Mesothelial cell of epicardium (in vitro differentiated cells): ENCODE results near the gene KRTAP25-1. TPM values are rescaled to one million over a fixed set of nuclear protein-coding genes. Genes with fewer than 3 reads are reported as not detected.

Experiments
- DNase-seq, 2 experiments: peaks; one replicate each; pipeline ENCODE4 v3.0.0; 2021; ENCODE audit warnings: low spot score in 2 of 2; ENCODE audit not compliant: unreplicated experiment in 2 of 2
- H3K27ac Mint-ChIP-seq: 2 replicates; pipeline ENCODE4 v1.8.0; 2021; ENCODE audit warnings: mixed read lengths
- H3K27me3 Mint-ChIP-seq: 2 replicates; pipeline ENCODE4 v1.8.0; 2021; ENCODE audit warnings: low read depth, mixed read lengths
- H3K36me3 Mint-ChIP-seq: 2 replicates; pipeline ENCODE4 v1.8.0; 2021; ENCODE audit warnings: mixed read lengths
- H3K4me1 Mint-ChIP-seq: 2 replicates; pipeline ENCODE4 v1.8.0; 2021; ENCODE audit warnings: mixed read lengths
- H3K4me3 Mint-ChIP-seq: 2 replicates; pipeline ENCODE4 v1.8.0; 2021; ENCODE audit warnings: mild to moderate bottlenecking, moderate library complexity, mixed read lengths
- H3K9me3 Mint-ChIP-seq: 2 replicates; pipeline ENCODE4 v1.8.0; 2021; ENCODE audit warnings: mixed read lengths
- total RNA-seq: library from RNA; stranded (reverse); gene quantifications from 3 replicates; pipeline ENCODE4 v1.2.1, GENCODE V29; 2021
- TF ChIP-seq, protein P1 (sequence below): fragments of 200-600 bp; sonication (generic); IDR thresholded peaks from one replicate; pipeline ENCODE4 v1.5.0; 2021; ENCODE audit warnings: antibody characterized with exemption; ENCODE audit not compliant: unreplicated experiment

The KRTAP25-1 gene
- total RNA-seq, 1 donor from 2014 or later = not detected

GRCh38 chr21:30248844-30249243 is 40.5 kb downstream of the KRTAP25-1 start:
- H3K4me1 Mint-ChIP-seq = no peaks in the 10 kb centered on the region
- no peak overlapping the region for H3K27ac Mint-ChIP-seq
- no peak overlapping the region for H3K4me3 Mint-ChIP-seq
- no peak for DNase-seq
- TF ChIP-seq, protein P1, sequence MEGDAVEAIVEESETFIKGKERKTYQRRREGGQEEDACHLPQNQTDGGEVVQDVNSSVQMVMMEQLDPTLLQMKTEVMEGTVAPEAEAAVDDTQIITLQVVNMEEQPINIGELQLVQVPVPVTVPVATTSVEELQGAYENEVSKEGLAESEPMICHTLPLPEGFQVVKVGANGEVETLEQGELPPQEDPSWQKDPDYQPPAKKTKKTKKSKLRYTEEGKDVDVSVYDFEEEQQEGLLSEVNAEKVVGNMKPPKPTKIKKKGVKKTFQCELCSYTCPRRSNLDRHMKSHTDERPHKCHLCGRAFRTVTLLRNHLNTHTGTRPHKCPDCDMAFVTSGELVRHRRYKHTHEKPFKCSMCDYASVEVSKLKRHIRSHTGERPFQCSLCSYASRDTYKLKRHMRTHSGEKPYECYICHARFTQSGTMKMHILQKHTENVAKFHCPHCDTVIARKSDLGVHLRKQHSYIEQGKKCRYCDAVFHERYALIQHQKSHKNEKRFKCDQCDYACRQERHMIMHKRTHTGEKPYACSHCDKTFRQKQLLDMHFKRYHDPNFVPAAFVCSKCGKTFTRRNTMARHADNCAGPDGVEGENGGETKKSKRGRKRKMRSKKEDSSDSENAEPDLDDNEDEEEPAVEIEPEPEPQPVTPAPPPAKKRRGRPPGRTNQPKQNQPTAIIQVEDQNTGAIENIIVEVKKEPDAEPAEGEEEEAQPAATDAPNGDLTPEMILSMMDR = no peak
- H3K36me3 Mint-ChIP-seq = no peaks in the 10 kb centered on the region
- H3K27me3 Mint-ChIP-seq = peaks cover 5% of the 10 kb centered on the region
- peaks cover 9% of the 10 kb centered on the region for H3K9me3 Mint-ChIP-seq

GRCh38 chr21:30245061-30245460 is 44.3 kb downstream of the KRTAP25-1 start:
- no peak for DNase-seq
- no peaks in the 10 kb centered on the region for H3K36me3 Mint-ChIP-seq
- H3K9me3 Mint-ChIP-seq = no peaks in the 10 kb centered on the region
- peaks cover 5% of the 10 kb centered on the region for H3K27me3 Mint-ChIP-seq
- H3K4me3 Mint-ChIP-seq = no peak overlapping the region
- TF ChIP-seq, protein P1 = no peak
- no peak overlapping the region for H3K27ac Mint-ChIP-seq
- H3K4me1 Mint-ChIP-seq = peaks cover 2% of the 10 kb centered on the region

- no peak for DNase-seq
- Mint-ChIP-seq H3K27ac (no peak overlapping the region), H3K27me3 (peaks cover under 1% of the 10 kb centered on the region), H3K4me3 (no peak overlapping the region), H3K36me3 (no peaks in the 10 kb centered on the region), H3K4me1 (peaks cover 4% of the 10 kb centered on the region), H3K9me3 (no peaks in the 10 kb centered on the region)
- TF ChIP-seq, protein P1 = no peak
Measured at GRCh38 chr21:30243691-30244090, 45.6 kb downstream of the KRTAP25-1 start.

DNA sequence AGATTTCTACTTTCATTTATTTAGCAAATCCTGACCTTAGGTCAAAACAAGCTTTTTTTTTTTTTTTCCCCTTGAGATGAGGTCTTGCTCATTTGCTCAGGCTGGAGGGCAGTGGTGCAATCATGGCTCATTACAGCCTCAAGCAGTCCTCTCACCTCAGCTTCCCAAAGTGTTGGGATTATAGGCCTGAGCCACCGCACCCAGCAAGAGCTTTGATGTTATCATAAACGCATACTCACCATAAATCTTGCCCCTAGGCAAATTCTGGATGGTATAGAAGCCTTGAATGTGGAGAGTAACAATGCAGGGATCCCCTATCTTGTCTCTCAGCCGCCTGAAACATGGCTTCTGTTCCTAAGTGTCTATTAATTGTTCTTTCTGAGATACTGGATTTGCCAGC is 48.7 kb downstream of the KRTAP25-1 start:
- Mint-ChIP-seq H3K27me3 (no peaks in the 10 kb centered on the region), H3K9me3 (no peaks in the 10 kb centered on the region), H3K36me3 (no peaks in the 10 kb centered on the region), H3K4me3 (no peak overlapping the region), H3K27ac (no peak overlapping the region), H3K4me1 (peaks cover 4% of the 10 kb centered on the region)
- DNase-seq = no peak
- TF ChIP-seq, protein P1 = no peak

Other genes starting within 250 kb of the KRTAP25-1 start
- not detected in 3 replicates for gene CLDN17, start 122.7 kb downstream of the KRTAP25-1 start, total RNA-seq
- 1.2 to 1.4 TPM (median 1.2 TPM) in 3 replicates for gene CLDN8, start 73.4 kb downstream of the KRTAP25-1 start, total RNA-seq
- not detected in 3 replicates for gene KRTAP24-1, start 6.6 kb downstream of the KRTAP25-1 start, total RNA-seq
- gene KRTAP26-1, start 30.8 kb upstream of the KRTAP25-1 start, total RNA-seq = not detected in 3 replicates
- not detected in 3 replicates for gene KRTAP27-1, start 48.2 kb upstream of the KRTAP25-1 start, total RNA-seq
- gene KRTAP23-1, start 59.1 kb upstream of the KRTAP25-1 start, total RNA-seq = not detected in 3 replicates
- gene KRTAP13-2, start 82.8 kb upstream of the KRTAP25-1 start, total RNA-seq = not detected in 3 replicates
- gene KRTAP13-1, start 106.5 kb upstream of the KRTAP25-1 start, total RNA-seq = not detected in 3 replicates
- not detected in 3 replicates for gene KRTAP13-3, start 136.4 kb upstream of the KRTAP25-1 start, total RNA-seq
- not detected in 3 replicates for gene KRTAP13-4, start 140.7 kb upstream of the KRTAP25-1 start, total RNA-seq
- not detected in 3 replicates for gene KRTAP15-1, start 150.8 kb upstream of the KRTAP25-1 start, total RNA-seq
- not detected in 3 replicates for gene KRTAP19-1, start 190.9 kb upstream of the KRTAP25-1 start, total RNA-seq
- not detected in 3 replicates for gene KRTAP19-2, start 197.9 kb upstream of the KRTAP25-1 start, total RNA-seq
- gene KRTAP19-3, start 202.5 kb upstream of the KRTAP25-1 start, total RNA-seq = not detected in 3 replicates
- gene KRTAP19-4, start 207.7 kb upstream of the KRTAP25-1 start, total RNA-seq = not detected in 3 replicates
- not detected in 3 replicates for gene KRTAP19-5, start 212.6 kb upstream of the KRTAP25-1 start, total RNA-seq